T-helper 9 cell (primary cell): ENCODE results near the gene CIPC.
A peak's percentile ranks its signal among the peaks of the same experiment; 100 is the strongest.

ENCODE experiments used
- DNase-seq: peaks from one replicate; pipeline ENCODE4 v3.0.0-alpha.2; 2020

Gene CIPC

DNA sequence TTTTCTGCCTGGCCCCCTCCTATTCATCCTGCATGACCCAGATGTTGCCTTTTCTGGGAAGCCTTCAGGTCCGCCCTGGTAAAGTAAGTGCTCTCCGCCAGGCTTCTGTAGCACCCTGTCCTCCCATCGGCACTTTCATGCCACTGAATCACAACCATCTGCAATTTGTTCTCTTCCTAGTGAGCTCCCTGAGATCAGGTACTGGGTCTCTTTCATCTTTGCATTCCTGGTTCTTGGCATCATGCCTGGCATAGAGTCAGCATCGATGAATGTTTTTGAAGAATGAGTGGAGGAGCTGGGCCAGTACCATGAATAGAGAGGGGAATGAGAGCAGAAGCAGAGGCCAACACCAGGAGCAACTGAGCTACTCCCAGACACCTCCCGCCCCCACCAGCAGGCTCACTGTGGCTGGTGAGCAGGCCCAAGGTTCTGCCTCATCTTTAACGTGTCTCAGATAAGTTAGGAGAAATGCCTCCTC is 30.4 kb downstream of the CIPC start:
- no peak for DNase-seq

DNA sequence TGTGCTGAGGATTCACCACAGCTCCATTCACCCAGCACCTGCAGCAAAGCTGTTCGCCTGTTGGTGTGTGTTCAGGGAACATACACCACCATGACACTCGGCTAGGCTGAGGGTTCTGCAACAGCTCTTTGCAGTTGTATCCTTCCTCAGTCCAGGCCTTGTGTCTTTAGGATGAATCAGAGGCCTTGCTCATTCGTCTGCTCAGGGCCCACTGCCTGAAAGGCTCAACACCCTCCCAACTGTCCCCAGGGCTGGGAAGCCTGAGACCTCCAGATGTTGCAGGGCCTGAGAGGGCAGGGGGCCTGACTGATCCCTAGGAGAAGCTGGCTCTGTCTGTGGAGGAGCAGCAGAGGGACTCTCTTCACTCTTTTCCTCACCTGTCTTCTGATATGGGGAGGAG is 32.3 kb downstream of the CIPC start:
- no peak for DNase-seq

DNA sequence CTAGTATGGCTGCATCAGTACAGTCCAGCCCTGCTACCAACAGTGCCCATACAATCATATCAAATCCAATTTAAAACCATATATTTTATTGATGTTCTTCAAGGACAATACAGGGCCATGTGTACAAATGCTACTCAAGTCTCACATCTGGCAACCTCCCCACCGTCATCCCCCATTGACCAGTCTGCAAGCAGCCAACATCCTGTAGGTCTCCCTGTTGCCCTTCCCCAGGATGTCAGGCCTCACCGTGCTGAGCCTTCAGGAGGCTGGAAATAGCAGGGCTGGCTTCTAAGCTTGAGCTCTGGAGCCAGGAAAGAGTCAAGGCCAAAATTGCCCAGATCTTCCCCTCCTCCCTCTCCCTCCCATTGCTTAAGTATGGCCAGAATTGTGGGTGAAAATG is 33.1 kb downstream of the CIPC start:
- DNase-seq: no peak

DNA sequence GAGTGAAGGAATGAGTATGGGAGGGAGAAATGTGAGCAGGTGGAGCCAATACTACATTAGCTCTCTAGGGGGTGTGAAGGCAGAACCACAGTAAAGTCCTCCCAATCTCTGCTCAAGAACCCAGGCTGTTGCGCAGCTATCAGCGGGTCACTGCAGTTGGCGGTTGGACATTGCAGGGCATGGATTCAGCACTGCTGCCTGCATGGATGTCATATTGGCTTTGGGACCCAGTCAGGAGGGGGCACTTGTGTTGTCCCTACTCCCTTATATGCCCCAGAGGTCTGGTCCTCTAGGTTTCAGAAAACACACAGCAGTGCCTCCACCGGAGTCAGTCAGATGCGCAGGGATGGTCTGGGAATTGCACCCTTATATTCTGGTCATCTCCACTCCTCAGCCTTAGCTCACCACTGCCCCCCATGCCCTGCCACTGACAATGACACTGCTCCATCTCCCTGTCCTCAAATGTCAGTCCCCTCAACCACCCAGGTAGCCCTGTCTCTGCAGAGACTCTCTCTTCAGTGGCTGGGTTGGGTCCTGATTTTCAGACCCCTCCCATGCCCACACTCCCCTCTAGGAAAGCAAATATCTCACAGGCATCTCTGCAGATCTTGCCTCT is 33.9 kb downstream of the CIPC start:
- DNase-seq: no peak

DNA sequence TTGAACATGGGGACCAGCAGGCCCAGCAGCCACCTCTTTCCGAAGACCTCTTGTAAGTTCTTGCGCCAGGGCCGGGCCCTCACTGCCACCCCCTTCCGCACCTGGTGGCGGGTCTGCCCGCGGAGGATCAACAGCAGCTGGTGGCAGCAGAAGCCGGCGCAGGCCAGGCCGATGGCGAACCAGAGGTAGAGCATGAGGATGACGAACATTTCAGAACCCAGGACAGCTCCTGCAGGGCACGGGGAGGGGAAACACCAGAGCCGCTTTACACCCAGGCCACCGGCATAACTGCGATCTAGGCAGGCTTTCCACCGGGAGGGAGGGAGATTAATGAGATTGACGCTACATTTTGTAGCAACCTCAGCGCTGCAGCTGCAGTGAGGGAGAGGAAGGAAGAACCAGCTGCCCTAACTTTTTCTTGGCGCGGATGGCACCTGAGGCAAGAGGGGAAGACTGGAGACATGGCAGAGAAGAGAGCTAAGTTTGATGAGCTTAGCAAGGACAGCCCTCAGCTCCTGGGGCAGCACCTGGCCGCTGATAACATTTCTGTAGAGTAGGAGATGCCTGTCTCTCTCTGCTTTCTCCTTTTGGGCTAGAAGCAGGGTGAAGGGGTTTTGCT is 35.8 kb downstream of the CIPC start:
- DNase-seq: peak; percentile 42

DNA sequence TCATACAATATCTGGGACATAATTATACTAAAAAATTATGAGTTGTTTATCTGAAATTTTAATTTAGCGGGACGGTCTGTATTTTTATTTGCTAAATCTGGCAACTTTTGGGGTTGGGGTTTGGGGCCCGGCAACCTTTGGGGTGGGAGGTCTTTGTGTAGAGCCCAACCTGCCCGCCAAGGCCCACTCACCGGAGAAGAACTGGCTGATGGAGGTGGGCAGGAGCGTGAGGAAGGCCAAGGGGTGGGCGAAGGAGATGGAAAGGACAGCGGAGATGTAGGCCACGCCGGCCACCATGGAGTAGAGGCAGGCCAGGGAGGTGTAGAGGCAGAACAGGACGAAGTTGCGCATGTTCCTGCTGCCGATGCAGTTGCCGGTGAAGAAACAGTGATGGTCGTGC is 41.0 kb downstream of the CIPC start:
- DNase-seq: no peak

DNA sequence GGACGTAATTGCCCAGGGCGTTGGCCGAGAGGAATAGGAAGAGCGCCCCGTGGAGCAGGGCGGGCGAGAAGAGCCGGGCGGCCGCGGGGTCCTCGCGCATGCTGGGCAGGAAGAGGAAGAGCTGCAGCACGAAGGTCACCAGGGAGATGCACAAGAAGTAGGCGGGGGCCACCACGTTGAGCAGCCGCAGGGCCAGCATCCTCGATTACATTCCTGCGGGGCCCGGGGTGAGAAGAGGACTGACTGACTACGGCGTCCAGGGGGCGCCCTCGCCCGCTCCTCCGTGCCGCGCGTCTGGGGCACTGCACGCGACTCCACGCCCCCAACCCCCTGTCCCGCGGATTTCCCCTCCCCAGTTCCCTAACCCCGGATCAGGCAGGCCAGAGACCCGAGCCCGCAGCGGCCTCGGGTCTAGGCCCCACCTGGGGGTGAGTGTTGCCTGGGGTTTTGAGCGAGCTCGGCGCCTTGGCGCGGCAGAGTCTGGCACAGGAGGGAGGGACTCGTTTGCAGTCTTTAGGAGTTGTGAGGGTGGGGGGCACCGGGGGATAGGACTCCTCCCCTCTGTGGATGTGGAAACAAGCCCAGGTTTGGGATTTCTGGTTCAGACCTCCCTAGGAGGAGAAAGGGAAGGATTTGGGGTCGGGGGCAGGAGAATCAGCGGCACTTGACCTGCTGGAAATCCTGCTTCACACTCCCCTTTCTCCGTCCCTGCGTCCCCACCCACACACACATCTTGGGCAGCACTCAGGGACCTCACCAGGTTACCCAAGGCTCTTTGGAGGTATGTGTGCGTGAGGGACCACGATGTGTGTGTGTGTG is 41.7 kb downstream of the CIPC start:
- DNase-seq: peak; percentile 24

DNA sequence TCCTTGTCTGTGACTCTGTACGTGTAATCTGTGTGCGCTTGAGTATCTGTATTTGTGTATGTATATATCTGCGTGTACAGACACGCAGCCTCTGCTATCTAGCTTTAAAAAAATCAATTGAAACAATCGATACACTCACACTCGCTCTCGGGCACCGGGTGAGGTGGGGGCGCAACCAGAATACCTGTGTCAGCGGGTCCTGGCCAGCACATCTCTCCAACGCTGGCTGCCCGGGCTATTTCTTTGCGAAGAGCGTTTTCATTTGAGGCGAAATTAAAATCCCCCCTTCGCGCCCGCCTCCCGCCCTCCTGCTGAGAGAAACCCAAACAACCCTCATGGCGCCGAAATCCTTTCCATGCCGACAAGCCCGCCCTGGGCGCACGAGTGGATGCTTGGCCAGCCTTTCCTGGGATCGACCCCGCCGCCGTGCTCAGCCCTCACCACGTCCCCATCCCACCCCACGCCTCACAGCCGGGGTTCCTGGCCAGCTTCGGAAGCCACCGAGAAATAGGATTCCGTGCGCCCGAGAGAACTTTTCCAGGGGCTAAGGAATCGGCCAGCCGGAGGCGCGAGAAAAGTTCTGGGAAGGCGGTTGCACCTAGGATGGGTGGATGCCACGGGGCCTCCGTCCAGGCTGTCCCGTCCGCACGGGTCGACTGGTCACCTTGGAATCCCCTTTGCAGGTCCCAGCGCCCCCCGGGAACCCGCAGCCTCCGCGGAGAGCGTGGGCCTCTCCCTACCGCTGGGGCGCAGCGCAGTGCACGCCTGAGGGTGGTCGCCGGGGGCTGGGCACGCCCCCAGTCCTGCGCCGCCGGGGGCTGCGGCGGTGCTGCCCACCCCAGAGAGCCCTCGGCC is 42.5 kb downstream of the CIPC start:
- no peak for DNase-seq

DNA sequence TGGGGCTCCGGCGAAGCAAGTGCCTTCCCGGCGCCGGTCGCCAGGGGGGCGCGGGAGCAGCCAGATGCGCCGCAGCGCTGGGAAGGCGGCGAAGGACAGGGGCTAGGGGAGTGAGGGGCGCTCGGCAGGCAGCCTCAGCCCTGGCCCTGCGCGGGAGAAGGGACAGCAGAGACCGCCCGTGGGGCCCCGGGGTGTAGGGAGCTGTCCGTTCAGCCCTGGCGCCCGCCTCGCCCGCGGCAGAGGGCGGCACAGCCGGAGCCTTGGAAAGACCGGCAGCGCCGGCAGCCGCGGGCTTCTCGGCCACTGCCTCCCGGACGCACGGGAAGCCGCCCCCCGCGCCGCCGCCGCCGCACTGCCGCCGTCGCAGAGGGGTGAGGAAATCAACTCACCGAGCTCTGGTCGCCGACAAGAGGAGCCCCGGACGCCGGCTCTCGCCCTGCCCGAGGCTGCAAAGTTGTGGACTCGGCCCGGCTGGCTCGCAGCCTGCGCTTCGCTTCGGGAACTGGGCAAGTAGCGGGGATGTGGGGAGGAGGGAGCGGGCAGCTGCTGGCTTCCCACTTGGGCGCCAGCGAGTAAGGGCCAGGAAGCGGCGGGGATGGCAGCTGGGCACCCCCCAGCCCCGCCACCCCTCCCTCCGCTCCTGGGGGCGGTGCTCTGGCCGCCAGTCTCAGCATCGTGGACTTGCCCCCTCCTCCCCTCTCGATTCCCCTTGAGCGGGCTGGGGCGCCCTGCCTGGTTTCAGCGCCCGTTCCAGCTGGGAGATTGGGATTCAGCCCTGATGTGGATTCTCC is 43.4 kb downstream of the CIPC start, which contains the start of gene ZDHHC22:
ZDHHC22 (minus strand) TSS at position 578 of the 791 bp plus-strand sequence. CDS start 2,053 bp downstream, outside the sequence.
- DNase-seq: no peak

DNA sequence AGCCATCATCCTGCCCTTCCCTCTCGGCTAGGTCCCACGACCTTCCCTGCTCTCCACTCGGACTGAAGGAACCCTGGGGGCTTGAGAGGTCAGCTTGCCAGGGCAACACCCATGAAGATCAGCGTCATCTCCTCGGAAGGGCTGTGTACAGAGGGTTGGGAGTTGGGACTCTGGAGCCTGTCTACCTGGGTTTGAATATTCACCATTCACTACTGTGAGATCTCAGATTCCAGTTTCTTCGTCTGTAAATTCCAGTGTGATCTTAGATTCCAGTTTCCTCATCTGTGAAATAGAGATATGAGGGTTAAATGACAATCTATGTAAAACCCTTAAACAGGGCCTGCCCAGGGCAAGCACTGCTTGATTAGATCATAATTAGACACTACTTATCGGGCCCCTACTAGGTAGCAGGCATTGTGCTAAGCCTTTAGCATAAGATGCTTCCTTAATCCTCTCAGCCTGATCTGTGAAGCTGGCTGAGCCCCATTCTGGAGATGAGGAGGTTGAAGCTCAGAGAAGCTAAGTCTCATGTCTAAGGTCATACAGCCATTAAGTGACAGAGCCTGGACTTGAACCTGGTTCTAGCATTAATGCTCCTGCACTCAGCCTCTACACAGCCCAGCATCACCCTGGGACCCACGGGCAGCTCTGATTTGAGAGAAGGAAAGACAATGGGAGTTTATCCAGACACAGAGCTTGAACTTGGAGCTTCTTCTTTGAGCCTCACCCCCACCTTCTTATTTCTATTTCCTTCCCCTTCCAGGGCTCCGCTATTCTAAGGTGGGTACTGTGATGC is 44.1 kb downstream of the CIPC start:
- DNase-seq: no peak

DNA sequence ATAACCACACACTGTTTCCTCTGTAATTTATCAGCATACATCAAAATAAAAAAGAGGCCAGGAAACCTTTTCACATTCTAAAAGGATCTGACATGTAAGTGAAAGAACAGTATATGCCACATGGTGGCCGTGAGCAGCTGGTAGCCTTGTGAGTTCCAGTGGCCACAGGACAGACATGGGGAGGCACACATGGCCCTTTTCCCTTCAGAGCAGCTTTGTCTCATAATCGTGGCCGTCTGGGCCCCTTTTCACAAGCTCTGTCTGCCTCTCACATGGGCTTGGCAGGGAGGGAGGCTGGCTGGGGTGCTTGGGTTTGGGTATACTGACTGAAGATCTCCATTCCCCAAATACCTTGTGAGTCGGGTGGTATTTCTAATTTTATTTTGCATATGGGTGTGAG is 45.0 kb downstream of the CIPC start:
- no peak for DNase-seq

DNA sequence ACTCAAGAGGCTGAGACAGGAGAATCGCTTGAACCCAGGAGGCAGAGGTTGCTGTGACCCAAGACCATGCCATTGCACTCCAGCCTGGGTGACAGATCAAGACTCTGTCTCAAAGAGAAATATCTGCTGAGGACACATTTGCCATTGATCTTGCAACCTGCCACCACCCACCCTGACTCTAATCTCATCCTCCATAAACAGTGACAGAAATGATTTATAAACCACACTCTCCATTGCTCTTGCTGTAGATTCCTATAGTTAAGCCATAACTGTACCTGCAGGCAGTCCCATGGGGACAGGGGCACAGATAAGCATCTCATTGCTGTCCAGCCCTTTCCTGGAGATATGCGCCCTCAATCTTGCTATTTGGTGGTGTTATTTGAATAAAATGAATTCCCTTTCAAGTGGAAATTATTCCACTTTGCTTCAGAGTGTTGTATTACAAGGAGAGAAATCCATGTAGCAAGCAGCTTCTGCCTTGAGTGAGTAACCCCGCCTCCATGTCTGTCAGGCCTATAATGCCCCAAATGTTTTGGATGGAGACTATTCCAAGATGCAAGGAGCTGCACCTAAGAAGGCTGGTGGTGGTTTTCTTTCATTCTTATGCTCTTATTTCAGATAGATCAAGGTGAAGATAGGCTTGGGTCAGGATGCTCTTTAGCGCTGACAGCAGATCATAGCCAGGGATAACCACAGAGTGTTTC is 46.5 kb downstream of the CIPC start:
- DNase-seq: no peak

DNA sequence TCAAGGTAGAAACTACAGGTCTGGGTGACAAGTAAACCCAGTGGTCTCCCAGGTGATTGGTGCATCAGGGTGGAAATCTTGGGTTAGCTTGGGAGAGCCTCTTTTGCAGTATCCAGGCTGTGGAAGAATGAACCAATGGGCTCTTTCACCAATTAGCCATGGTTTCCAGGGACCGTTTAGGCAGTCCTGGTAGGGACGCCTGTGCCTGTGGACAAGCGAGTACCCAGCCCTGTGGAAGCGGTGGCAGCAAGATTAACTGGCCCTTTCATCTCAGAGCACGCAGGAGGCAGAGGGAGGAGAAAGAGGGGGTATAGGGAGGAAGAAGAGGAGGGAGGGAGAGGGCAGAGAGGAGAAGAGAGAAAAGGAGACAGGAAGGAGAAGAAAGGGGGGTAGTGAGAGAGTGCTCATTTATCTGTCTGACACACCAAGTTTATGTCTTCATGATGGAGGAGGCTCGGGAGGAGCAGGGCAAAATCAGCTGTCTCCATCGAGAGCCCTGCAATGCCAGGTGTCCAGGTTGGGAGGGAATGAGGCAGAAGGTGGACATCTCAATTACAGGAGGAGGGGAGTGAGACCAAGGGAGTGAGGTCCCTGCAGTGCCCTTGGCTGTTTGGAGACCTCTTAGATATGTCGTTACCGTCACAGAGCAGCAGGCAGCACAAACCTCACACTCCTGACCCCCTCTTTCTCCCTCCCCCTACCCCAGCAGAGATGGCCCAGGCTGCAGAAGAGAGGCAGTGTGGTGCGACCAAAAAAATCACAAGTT is 48.1 kb downstream of the CIPC start:
- no peak for DNase-seq

DNA sequence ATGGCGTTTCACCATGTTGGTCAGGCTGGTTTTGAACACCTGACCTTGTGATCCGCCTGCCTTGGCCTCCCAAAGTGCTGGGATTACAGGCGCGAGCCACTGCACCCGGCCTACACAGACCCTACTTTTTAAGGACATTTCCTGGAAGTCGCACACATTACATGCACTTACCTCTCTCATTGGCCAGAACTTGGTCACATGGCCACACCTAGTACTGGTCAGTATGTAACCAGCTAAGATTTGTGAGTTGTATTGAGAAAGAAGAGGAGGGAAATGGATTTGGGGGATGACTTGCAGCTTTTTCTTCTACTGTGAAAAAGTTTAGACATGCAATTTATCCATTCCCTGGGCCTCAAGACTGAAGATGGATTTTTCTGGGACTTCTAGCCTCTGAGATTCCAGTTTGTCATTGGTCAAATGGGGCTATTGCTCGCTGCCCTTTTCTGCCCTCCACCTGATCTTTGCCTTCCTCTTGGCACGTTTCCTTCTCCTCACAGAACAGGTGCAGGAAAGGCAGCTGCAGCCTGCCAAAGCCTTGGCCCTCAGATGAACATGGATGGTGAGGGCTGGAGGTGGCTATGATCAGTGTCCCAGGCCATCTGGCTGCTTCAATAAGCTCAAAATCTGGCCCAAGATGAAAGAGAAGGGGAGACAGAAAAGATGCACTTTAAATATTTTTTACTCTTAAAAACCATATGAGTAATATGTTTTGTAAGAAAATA is 50.6 kb downstream of the CIPC start:
- DNase-seq: no peak

DNA sequence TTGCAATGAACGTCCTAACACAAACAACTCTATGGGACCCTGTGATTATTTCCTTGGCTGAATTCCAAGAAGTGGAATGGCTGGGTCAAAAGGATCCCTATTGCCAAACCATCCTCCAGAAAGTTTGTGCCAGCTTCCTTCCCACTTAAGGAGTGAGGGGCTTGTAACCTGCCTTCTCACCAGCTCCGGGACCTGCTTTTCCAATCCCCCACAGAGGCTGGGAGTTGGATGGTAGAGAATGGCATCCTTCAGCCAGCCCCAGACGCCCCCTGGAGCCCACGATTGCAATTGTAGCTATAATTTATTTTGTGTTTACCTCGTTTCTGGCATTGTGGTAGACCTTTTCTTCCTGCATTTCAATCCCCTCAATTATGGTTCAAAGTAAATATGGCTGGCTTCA is 53.2 kb downstream of the CIPC start:
- DNase-seq: no peak

DNA sequence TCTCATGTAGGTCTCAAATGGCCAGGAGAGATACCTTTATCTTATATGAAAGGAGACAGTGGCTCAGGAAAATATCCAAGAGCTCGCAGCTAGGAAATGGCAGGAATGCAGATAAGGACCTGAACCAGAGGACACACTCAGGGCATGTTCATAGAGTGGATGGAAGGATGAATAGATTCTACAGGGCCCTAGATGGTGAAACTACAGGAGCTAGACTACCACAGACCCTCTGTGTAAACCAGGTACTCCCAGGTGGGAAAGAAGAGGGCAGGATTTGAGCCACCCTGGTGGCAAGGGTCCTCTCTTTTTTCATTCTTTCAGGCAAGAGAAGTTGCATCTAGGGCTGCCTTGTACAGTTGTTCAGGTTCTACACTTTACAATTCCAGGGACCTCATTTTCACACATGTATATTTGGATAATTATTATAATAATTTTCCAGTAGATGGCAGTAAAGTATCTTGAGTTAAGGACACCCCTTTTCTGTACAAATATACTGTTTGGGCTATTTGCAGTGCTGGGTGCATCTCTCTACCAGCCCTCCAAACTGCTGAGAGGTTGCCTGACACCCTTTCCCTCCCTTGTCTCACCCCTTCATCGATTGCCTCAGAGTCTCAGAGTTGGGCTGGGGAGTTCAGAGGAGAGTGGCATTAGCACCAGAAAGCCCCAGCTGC is 54.0 kb downstream of the CIPC start:
- DNase-seq: no peak

DNA sequence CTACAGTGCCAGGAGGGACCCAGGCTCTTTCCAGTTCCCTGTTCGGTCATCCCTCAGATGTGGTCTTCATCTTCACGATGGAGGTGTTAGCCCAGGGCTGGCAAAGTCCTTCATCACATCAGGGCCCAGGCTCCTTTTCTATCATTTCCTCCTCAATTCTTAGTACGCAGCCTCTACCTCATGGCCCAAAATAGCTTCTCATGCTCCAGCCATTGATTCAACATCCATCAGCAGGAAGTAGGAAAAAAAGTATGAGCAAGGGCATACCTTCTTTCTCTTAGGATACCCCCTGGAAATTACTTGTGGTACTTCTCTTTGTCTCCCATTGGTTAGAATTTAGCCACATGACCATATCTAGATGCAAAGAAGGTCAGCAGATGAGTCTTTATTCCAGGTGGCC is 55.7 kb downstream of the CIPC start:
- no peak for DNase-seq

DNA sequence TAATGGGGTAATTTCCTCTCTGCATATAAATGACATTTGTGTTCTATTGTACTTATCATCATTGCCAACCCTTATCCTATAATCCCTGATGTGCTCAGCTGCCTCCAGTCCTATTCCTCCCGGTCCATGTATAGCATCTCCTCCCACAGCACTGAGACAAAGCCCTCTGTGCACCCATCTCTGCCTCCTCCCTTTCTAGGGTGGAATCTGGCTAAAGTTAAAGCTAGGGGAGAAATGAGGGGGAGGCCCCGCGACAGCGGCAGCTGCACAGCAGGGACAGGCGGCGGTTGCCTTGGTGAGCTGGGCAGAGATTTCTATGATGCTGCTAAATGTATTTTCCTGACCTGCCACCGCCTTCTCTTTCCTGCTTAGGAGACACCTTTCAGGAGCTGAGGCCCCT is 56.4 kb downstream of the CIPC start:
- DNase-seq: no peak
